Neural cell (in vitro differentiated cells): Measurements from ENCODE around the gene MRPL36. TPM values are rescaled to one million over a fixed set of nuclear protein-coding genes. Genes with fewer than 3 reads are reported as not detected.

ENCODE experiments used
- H2AFZ ChIP-seq: fragments of 200-600, 300-800 bp; sonication (generic), shearing (Covaris generic); 2 replicates; pipeline ENCODE4 v1.6.0; 2014; ENCODE audit warnings: low read depth, mild to moderate bottlenecking, antibody characterized with exemption, low read length, moderate library complexity
- H3F3A ChIP-seq: fragments of 200-600 bp; shearing (Covaris generic); 2 replicates; pipeline ENCODE4 v1.6.1; 2016; ENCODE audit warnings: mild to moderate bottlenecking, moderate library complexity, mixed read lengths, antibody characterized with exemption, low read length; ENCODE audit not compliant: insufficient read depth, poor library complexity, severe bottlenecking
- H3K27ac ChIP-seq: fragments of 200-600, 300-800 bp; sonication (generic), shearing (Covaris generic); 2 replicates; pipeline ENCODE4 v1.5.1; 2014; ENCODE audit warnings: mild to moderate bottlenecking, low read length, moderate library complexity
- H3K27me3 ChIP-seq: fragments of 300-800, 200-600 bp; sonication (generic), shearing (Covaris generic); 2 replicates; pipeline ENCODE4 v1.6.0; 2014; ENCODE audit warnings: mild to moderate bottlenecking, low read depth, low read length, moderate library complexity; ENCODE audit not compliant: insufficient read depth
- H3K36me3 ChIP-seq: fragments of 300-800, 200-600 bp; sonication (generic), shearing (Covaris generic); 2 replicates; pipeline ENCODE4 v1.5.1; 2014; ENCODE audit warnings: mild to moderate bottlenecking, antibody characterized with exemption, low read length, moderate library complexity; ENCODE audit not compliant: insufficient read depth
- H3K4me2 ChIP-seq: fragments of 300-800, 200-600 bp; sonication (generic), shearing (Covaris generic); 2 replicates; pipeline ENCODE4 v1.6.0; 2014; ENCODE audit warnings: mild to moderate bottlenecking, low read length
- H3K4me3 ChIP-seq: fragments of 300-800, 200-600 bp; sonication (generic), shearing (Covaris generic); 2 replicates; pipeline ENCODE4 v1.5.1; 2014; ENCODE audit warnings: mild to moderate bottlenecking, low read length, moderate library complexity
- H3K79me2 ChIP-seq: fragments of 200-600 bp; shearing (Covaris generic); replicated peaks from 2 replicates; pipeline ENCODE4 v1.6.0; 2014; ENCODE audit warnings: mild to moderate bottlenecking, low read length, moderate library complexity; ENCODE audit not compliant: insufficient read depth
- H3K9ac ChIP-seq: fragments of 300-800, 200-600 bp; sonication (generic), shearing (Covaris generic); 2 replicates; pipeline ENCODE4 v1.6.1; 2016; ENCODE audit warnings: mild to moderate bottlenecking, low read length, mixed read lengths
- H3K9me2 ChIP-seq: fragments of 200-600 bp; shearing (Covaris generic); 2 replicates; pipeline ENCODE4 v1.6.1; 2016; ENCODE audit warnings: mild to moderate bottlenecking, low read length, mixed read lengths; ENCODE audit not compliant: insufficient read depth
- H3K9me3 ChIP-seq: fragments of 200-600, 300-800 bp; sonication (generic), shearing (Covaris generic); 2 replicates; pipeline ENCODE4 v1.6.1; 2016; ENCODE audit warnings: mild to moderate bottlenecking, mixed run types, low read length, moderate library complexity, mixed read lengths
- H4K20me1 ChIP-seq: fragments of 200-600 bp; shearing (Covaris generic); 2 replicates; pipeline ENCODE4 v1.6.1; 2016; ENCODE audit warnings: mild to moderate bottlenecking, mixed run types; ENCODE audit not compliant: insufficient read depth
- CTCF ChIP-seq: fragments of 450-650 bp; IDR thresholded peaks from 2 replicates; pipeline ENCODE4 v1.5.1; 2014; ENCODE audit warnings: antibody characterized with exemption, mild to moderate bottlenecking, moderate library complexity; ENCODE audit not compliant: poor library complexity, severe bottlenecking
- EP300 ChIP-seq: fragments of 450-650 bp; conservative IDR thresholded peaks from 2 replicates; pipeline ENCODE4 v1.6.1; 2014; ENCODE audit warnings: antibody characterized with exemption, mild to moderate bottlenecking, moderate library complexity; ENCODE audit not compliant: poor library complexity, severe bottlenecking
- EZH2 ChIP-seq: fragments of 200-600, 300-800 bp; shearing (Covaris generic), sonication (generic); IDR thresholded peaks from 2 replicates; pipeline ENCODE4 v1.6.1; 2014; ENCODE audit warnings: antibody characterized with exemption, low read length, borderline replicate concordance, mild to moderate bottlenecking; ENCODE audit not compliant: insufficient read depth, poor library complexity, severe bottlenecking
- MXI1 ChIP-seq: fragments of 450-650 bp; conservative IDR thresholded peaks from 2 replicates; pipeline ENCODE4 v1.6.1; 2014; ENCODE audit warnings: antibody characterized with exemption, mild to moderate bottlenecking; ENCODE audit not compliant: poor library complexity, severe bottlenecking
- POLR2AphosphoS5 ChIP-seq: IDR thresholded peaks from 2 replicates; pipeline ENCODE4 v1.6.1; 2012
- RAD21 ChIP-seq: fragments of 450-650 bp; conservative IDR thresholded peaks from 2 replicates; pipeline ENCODE4 v1.6.1; 2014; ENCODE audit warnings: antibody characterized with exemption, mild to moderate bottlenecking, moderate library complexity
- SMC3 ChIP-seq: fragments of 450-650 bp; conservative IDR thresholded peaks from 2 replicates; pipeline ENCODE4 v1.6.1; 2014; ENCODE audit warnings: antibody characterized with exemption, mild to moderate bottlenecking, moderate library complexity; ENCODE audit not compliant: poor library complexity
- TAF1 ChIP-seq: IDR thresholded peaks from 2 replicates; pipeline ENCODE4 v1.6.1; 2012; ENCODE audit warnings: low read depth
- polyA plus RNA-seq: library from polyadenylated mRNA; depleted of rRNA; stranded (reverse); fragments of >200 nt; gene quantifications from 2 replicates; pipeline ENCODE4 v1.2.3, GENCODE V29; 2014
- TF ChIP-seq, protein P1 (sequence below): IDR thresholded peaks from 2 replicates; pipeline ENCODE4 v1.6.1; 2012; ENCODE audit warnings: borderline replicate concordance

MRPL36 gene
- polyA plus RNA-seq, 1 donor from 2014 or later: 51.9 TPM

- no peak overlapping the region for H3K4me2 ChIP-seq
- H3K4me3 ChIP-seq: no peak overlapping the region
- no peak overlapping the region for H2AFZ ChIP-seq
- H4K20me1 ChIP-seq: no peaks in the 10 kb centered on the region
- peaks cover 12% of the 10 kb centered on the region for H3K79me2 ChIP-seq
- H3K27me3 ChIP-seq: no peaks in the 10 kb centered on the region
- H3K27ac ChIP-seq: no peak overlapping the region
- H3K9me2 ChIP-seq: no peaks in the 10 kb centered on the region
- H3K9me3 ChIP-seq: no peaks in the 10 kb centered on the region
- H3F3A ChIP-seq: peaks cover 5% of the 10 kb centered on the region
- no peaks in the 10 kb centered on the region for H3K36me3 ChIP-seq
- no peak overlapping the region for H3K9ac ChIP-seq
- no peak for TF ChIP-seq SMC3
- no peak for TF ChIP-seq EZH2
- no peak for TF ChIP-seq POLR2AphosphoS5
- no peak for TF ChIP-seq CTCF
- no peak for TF ChIP-seq EP300
- no peak for TF ChIP-seq RAD21
- TF ChIP-seq MXI1: no peak
- TF ChIP-seq, protein P1, sequence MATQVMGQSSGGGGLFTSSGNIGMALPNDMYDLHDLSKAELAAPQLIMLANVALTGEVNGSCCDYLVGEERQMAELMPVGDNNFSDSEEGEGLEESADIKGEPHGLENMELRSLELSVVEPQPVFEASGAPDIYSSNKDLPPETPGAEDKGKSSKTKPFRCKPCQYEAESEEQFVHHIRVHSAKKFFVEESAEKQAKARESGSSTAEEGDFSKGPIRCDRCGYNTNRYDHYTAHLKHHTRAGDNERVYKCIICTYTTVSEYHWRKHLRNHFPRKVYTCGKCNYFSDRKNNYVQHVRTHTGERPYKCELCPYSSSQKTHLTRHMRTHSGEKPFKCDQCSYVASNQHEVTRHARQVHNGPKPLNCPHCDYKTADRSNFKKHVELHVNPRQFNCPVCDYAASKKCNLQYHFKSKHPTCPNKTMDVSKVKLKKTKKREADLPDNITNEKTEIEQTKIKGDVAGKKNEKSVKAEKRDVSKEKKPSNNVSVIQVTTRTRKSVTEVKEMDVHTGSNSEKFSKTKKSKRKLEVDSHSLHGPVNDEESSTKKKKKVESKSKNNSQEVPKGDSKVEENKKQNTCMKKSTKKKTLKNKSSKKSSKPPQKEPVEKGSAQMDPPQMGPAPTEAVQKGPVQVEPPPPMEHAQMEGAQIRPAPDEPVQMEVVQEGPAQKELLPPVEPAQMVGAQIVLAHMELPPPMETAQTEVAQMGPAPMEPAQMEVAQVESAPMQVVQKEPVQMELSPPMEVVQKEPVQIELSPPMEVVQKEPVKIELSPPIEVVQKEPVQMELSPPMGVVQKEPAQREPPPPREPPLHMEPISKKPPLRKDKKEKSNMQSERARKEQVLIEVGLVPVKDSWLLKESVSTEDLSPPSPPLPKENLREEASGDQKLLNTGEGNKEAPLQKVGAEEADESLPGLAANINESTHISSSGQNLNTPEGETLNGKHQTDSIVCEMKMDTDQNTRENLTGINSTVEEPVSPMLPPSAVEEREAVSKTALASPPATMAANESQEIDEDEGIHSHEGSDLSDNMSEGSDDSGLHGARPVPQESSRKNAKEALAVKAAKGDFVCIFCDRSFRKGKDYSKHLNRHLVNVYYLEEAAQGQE: no peak
- TF ChIP-seq TAF1: no peak
Measured at GRCh38 chr5:1797103-1797800, 2.4 kb downstream of the MRPL36 start.

DNA sequence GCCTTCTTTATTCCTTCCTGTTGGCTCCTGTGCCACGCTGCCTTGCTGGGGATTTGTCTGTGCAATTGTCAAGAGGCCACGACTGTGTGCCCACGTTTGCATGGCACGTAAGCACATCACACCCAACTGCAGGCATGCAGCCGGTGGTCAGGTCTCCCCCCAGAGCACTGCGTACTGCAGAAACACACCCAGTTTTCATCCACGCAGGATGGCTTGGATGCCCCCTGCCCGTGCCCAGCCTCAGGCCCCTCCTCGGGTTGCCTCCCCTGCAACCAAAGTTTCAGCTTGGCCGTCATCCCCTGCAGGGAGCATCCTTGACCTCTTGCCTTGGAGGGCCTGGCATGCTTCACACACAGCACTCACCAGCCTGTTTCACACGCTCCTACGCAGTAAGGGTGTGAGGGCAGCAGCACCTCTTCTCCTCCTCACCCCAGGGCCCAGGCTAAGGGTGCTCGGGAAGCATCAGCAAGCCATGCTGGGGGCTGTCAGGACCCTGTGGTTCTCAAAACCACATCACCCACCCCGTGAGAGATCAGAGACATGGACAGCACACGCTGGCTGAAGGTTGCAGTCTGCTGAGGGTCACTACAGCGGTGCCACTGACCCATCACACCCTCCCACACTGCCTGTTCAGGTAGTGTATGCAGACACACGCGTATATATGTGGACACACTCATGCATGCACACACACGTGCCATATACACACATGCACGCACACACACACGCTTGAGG lies 3.1 kb downstream of the MRPL36 start:
- no peaks in the 10 kb centered on the region for H3K27me3 ChIP-seq

More for the DNA sequence above, 3.1 kb downstream of the MRPL36 start:
- Histone ChIP-seq H3K9me3 (no peaks in the 10 kb centered on the region), H3K4me2 (no peak overlapping the region), H3K9me2 (no peaks in the 10 kb centered on the region), H3K36me3 (no peaks in the 10 kb centered on the region), H3F3A (peaks cover 5% of the 10 kb centered on the region), H3K4me3 (no peak overlapping the region), H4K20me1 (no peaks in the 10 kb centered on the region), H3K27ac (no peak overlapping the region), H3K79me2 (peaks cover 5% of the 10 kb centered on the region), H3K9ac (no peak overlapping the region), H2AFZ (no peak overlapping the region)
- TF ChIP-seq, protein P1: no peak
- TF ChIP-seq SMC3: no peak
- no peak for TF ChIP-seq TAF1
- no peak for TF ChIP-seq RAD21
- TF ChIP-seq CTCF: no peak
- no peak for TF ChIP-seq POLR2AphosphoS5
- TF ChIP-seq MXI1: no peak
- TF ChIP-seq EZH2: no peak
- no peak for TF ChIP-seq EP300
